ENCODE measurements around the gene FLOT2. TPM values are rescaled to one million over a fixed set of nuclear protein-coding genes. Genes with fewer than 3 reads are reported as not detected.

The FLOT2 gene
- total and polyA plus RNA-seq, 2 of the 8 experiments (the other 6 are each of a cell fraction or from before 2014, with no cell fraction given) = 116 to 189 TPM

- no peak overlapping the region for H4K91ac ChIP-seq (replicated peaks; ENCODE audit: insufficient read length, low read length)
- no peak overlapping the region for H3K23ac ChIP-seq (ENCODE audit: insufficient read length)
- H3K14ac ChIP-seq (ENCODE audit: insufficient read length) = no peak overlapping the region
- no peak overlapping the region for H2BK120ac ChIP-seq (replicated peaks; ENCODE audit: low read depth, low read length)
- peaks cover 0 to 4% of the 10 kb centered on the region in 2 experiments for H4K20me1 ChIP-seq (replicated peaks in 1 of 2; ENCODE audit: control insufficient read depth in 1 of 2, insufficient read depth in 2 of 2, low read length in 2 of 2)
- no peaks in the 10 kb centered on the region; a peak in 1 of 7 replicates for H3K27me3 ChIP-seq (replicated peaks in 1 of 4; ENCODE audit: control insufficient read depth in 3 of 4, extremely low read depth in 1 of 4, insufficient read depth in 3 of 4, low read length in 3 of 4)
- peaks cover 9 to 34% (median 24%) of the 10 kb centered on the region in 4 experiments; a peak in 6 of 8 replicates for H3K36me3 ChIP-seq (ENCODE audit: control insufficient read depth in 2 of 4, insufficient read depth in 4 of 4, low read length in 3 of 4)
- no peak overlapping the region for H2AFZ ChIP-seq (ENCODE audit: low read length)
- no peaks in the 10 kb centered on the region for H3K79me2 ChIP-seq (ENCODE audit: control insufficient read depth in 1 of 2, insufficient read depth in 2 of 2, low read length in 2 of 2)
- H3K27ac ChIP-seq (ENCODE audit: low read depth, low read length) = no peak overlapping the region
- no peak overlapping the region for H3K18ac ChIP-seq (ENCODE audit: extremely low read depth, low read length)
- CTCF ChIA-PET (ENCODE audit: partially characterized antibody) = interaction anchor here (0.6 to 5.7 kb wide), 13 partner anchors 14 to 162 kb away, joined by 3 to 73 read pairs (median 6); partner anchors contain the start of genes DHRS13, FLOT2, RPL23A and TLCD1
- no peaks in the 10 kb centered on the region for H3K9me3 ChIP-seq (ENCODE audit: insufficient read depth in 2 of 2, low read depth in 1 of 2, low read length in 1 of 2)
- no peak overlapping the region for H3K4me2 ChIP-seq (ENCODE audit: insufficient read depth in 1 of 2, low read depth in 2 of 2, low read length in 2 of 2)
- no peak overlapping the region for H3K4me3 ChIP-seq (ENCODE audit: extremely low read depth in 1 of 4, insufficient read depth in 2 of 4, low read depth in 3 of 4, low read length in 4 of 4)
- H3K4me1 ChIP-seq (replicated peaks in 1 of 4; ENCODE audit: control insufficient read depth in 3 of 4, insufficient read depth in 4 of 4, low read length in 3 of 4) = no peaks in the 10 kb centered on the region; a peak in 4 of 7 replicates
- no peak overlapping the region for H3K9ac ChIP-seq (replicated peaks in 1 of 4; ENCODE audit: extremely low read depth in 1 of 4, low read depth in 3 of 4, low read length in 3 of 4)
- no peak overlapping the region for H2AK5ac ChIP-seq (ENCODE audit: low read depth, low read length)
- H2BK20ac ChIP-seq (ENCODE audit: low read length) = no peak overlapping the region
- POLR2A ChIA-PET (ENCODE audit: partially characterized antibody) = interaction anchor here (0.7 to 2.1 kb wide), 11 partner anchors 9 to 165 kb away, joined by 3 to 7 read pairs (median 4); partner anchors contain the start of genes FAM222B, FLOT2 and TRAF4
- no peak overlapping the region for H2BK15ac ChIP-seq (ENCODE audit: low read length)
- WGBS, 2 experiments (ENCODE audit: extremely low coverage in 1 of 2, insufficient coverage in 1 of 2, insufficient read length in 1 of 2, insufficient replicate concordance in 2 of 2, low coverage in 1 of 2, low lambda C conversion rate in 2 of 2, missing lambda C conversion rate in 1 of 2) = 94% methylated on average over 17 of the region's 17 CpGs; no CpG with 5 or more reads in 1 of the 2 experiments
- H2BK12ac ChIP-seq (ENCODE audit: low read depth, low read length) = no peak overlapping the region
- H3K4ac ChIP-seq (replicated peaks; ENCODE audit: insufficient read length, low read depth, low read length) = no peak overlapping the region
- H3K79me1 ChIP-seq (ENCODE audit: low read depth, low read length) = no peaks in the 10 kb centered on the region; the same call in 1 of the 2 replicates
- H2BK5ac ChIP-seq (ENCODE audit: low read depth, low read length) = no peak overlapping the region
- H4K8ac ChIP-seq (ENCODE audit: extremely low read depth, insufficient read depth, low read length) = no peak overlapping the region
- FAIRE-seq (no peak), DNase-seq (ENCODE audit: low read depth in 1 of 2, low spot score in 2 of 2) (no peak)
- no peak overlapping the region for H3K56ac ChIP-seq (replicated peaks; ENCODE audit: insufficient read length, low read depth, low read length)
- H4K5ac ChIP-seq (ENCODE audit: insufficient read length, low read depth, low read length) = no peak overlapping the region
- no peaks in the 10 kb centered on the region for H3K23me2 ChIP-seq (ENCODE audit: low read depth, low read length)
- TF ChIP-seq RBBP5 (IDR thresholded peaks at IDR 0.05; ENCODE audit: borderline replicate concordance, low read depth, low read length) (no peak), CEBPB (IDR thresholded peaks at IDR 0.05; ENCODE audit: low read depth, low read length) (no peak), USF2 (IDR thresholded peaks at IDR 0.05; ENCODE audit: low read length) (no peak), CHD1 (IDR thresholded peaks at IDR 0.05; ENCODE audit: low read depth, low read length) (no peak), CTBP2 (IDR thresholded peaks at IDR 0.05; ENCODE audit: borderline replicate concordance, insufficient read depth, insufficient read length, low read length) (no peak), BCL11A (IDR thresholded peaks at IDR 0.05; ENCODE audit: low read depth in 2 of 2, low read length in 2 of 2) (no peak), YY1 (IDR thresholded peaks at IDR 0.05; ENCODE audit: low read depth, low read length) (no peak), SIRT6 (IDR thresholded peaks at IDR 0.05; ENCODE audit: low read length) (no peak)
- TF ChIP-seq, protein P1, sequence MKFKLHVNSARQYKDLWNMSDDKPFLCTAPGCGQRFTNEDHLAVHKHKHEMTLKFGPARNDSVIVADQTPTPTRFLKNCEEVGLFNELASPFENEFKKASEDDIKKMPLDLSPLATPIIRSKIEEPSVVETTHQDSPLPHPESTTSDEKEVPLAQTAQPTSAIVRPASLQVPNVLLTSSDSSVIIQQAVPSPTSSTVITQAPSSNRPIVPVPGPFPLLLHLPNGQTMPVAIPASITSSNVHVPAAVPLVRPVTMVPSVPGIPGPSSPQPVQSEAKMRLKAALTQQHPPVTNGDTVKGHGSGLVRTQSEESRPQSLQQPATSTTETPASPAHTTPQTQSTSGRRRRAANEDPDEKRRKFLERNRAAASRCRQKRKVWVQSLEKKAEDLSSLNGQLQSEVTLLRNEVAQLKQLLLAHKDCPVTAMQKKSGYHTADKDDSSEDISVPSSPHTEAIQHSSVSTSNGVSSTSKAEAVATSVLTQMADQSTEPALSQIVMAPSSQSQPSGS (IDR thresholded peaks at IDR 0.05; ENCODE audit: low read length) = no peak
- TF ChIP-seq, protein P2, sequence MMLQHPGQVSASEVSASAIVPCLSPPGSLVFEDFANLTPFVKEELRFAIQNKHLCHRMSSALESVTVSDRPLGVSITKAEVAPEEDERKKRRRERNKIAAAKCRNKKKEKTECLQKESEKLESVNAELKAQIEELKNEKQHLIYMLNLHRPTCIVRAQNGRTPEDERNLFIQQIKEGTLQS (IDR thresholded peaks at IDR 0.05; ENCODE audit: insufficient read depth, low read depth, low read length) = no peak
Observed at GRCh38 chr17:28881533-28882056, 15.9 kb downstream of the FLOT2 start.

Measured in H1 (cell line).